ENCODE measurements around the gene LAMC3.

LAMC3 gene

GRCh38 chr9:131036071-131036470 is 27.1 kb downstream of the LAMC3 start:
- H2AFZ ChIP-seq (ENCODE audit: low read depth): no peak overlapping the region
- TF ChIP-seq CTCF (conservative IDR thresholded peaks at IDR 0.05; ENCODE audit: low read depth, low read length): no peak
- H3K79me2 ChIP-seq (ENCODE audit: insufficient read depth, low read depth): no peaks in the 10 kb centered on the region
- H3K4me1 ChIP-seq (ENCODE audit: low read depth, poor library complexity, severe bottlenecking): no peaks in the 10 kb centered on the region
- peaks cover 97% of the 10 kb centered on the region for H3K27me3 ChIP-seq (ENCODE audit: insufficient read depth, low read depth)
- no peak overlapping the region for H3K27ac ChIP-seq
- no peaks in the 10 kb centered on the region for H4K20me1 ChIP-seq (ENCODE audit: insufficient read depth)
- H3K9ac ChIP-seq: no peak overlapping the region
- H3K36me3 ChIP-seq (ENCODE audit: insufficient read depth): no peaks in the 10 kb centered on the region
- H3K4me2 ChIP-seq: no peak overlapping the region
- H3K4me3 ChIP-seq (IDR thresholded peaks at IDR 0.05; ENCODE audit: insufficient read depth, low read depth, low read length): no peak overlapping the region

- peaks cover 97% of the 10 kb centered on the region for H3K27me3 ChIP-seq (ENCODE audit: insufficient read depth, low read depth)
- H3K4me3 ChIP-seq (IDR thresholded peaks at IDR 0.05; ENCODE audit: insufficient read depth, low read depth, low read length): no peak overlapping the region
- H3K9ac ChIP-seq: no peak overlapping the region
- H3K4me2 ChIP-seq: no peak overlapping the region
- H3K79me2 ChIP-seq (ENCODE audit: insufficient read depth, low read depth): no peaks in the 10 kb centered on the region
- no peak overlapping the region for H3K27ac ChIP-seq
- TF ChIP-seq CTCF (conservative IDR thresholded peaks at IDR 0.05; ENCODE audit: low read depth, low read length): no peak
- no peak overlapping the region for H2AFZ ChIP-seq (ENCODE audit: low read depth)
- no peaks in the 10 kb centered on the region for H4K20me1 ChIP-seq (ENCODE audit: insufficient read depth)
- no peaks in the 10 kb centered on the region for H3K4me1 ChIP-seq (ENCODE audit: low read depth, poor library complexity, severe bottlenecking)
- H3K36me3 ChIP-seq (ENCODE audit: insufficient read depth): no peaks in the 10 kb centered on the region
Observed at GRCh38 chr9:131036529-131037334, 27.8 kb downstream of the LAMC3 start.

GRCh38 chr9:131037335-131038255 is 28.6 kb downstream of the LAMC3 start:
- H3K27ac ChIP-seq: no peak overlapping the region
- H3K4me3 ChIP-seq (IDR thresholded peaks at IDR 0.05; ENCODE audit: insufficient read depth, low read depth, low read length): no peak overlapping the region
- no peak overlapping the region for H3K4me2 ChIP-seq
- H3K36me3 ChIP-seq (ENCODE audit: insufficient read depth): no peaks in the 10 kb centered on the region
- no peak for TF ChIP-seq CTCF (conservative IDR thresholded peaks at IDR 0.05; ENCODE audit: low read depth, low read length)
- H3K9ac ChIP-seq: no peak overlapping the region
- H3K4me1 ChIP-seq (ENCODE audit: low read depth, poor library complexity, severe bottlenecking): no peaks in the 10 kb centered on the region
- H2AFZ ChIP-seq (ENCODE audit: low read depth): no peak overlapping the region
- peaks cover 94% of the 10 kb centered on the region for H3K27me3 ChIP-seq (ENCODE audit: insufficient read depth, low read depth)
- no peaks in the 10 kb centered on the region for H3K79me2 ChIP-seq (ENCODE audit: insufficient read depth, low read depth)
- no peaks in the 10 kb centered on the region for H4K20me1 ChIP-seq (ENCODE audit: insufficient read depth)

DNA sequence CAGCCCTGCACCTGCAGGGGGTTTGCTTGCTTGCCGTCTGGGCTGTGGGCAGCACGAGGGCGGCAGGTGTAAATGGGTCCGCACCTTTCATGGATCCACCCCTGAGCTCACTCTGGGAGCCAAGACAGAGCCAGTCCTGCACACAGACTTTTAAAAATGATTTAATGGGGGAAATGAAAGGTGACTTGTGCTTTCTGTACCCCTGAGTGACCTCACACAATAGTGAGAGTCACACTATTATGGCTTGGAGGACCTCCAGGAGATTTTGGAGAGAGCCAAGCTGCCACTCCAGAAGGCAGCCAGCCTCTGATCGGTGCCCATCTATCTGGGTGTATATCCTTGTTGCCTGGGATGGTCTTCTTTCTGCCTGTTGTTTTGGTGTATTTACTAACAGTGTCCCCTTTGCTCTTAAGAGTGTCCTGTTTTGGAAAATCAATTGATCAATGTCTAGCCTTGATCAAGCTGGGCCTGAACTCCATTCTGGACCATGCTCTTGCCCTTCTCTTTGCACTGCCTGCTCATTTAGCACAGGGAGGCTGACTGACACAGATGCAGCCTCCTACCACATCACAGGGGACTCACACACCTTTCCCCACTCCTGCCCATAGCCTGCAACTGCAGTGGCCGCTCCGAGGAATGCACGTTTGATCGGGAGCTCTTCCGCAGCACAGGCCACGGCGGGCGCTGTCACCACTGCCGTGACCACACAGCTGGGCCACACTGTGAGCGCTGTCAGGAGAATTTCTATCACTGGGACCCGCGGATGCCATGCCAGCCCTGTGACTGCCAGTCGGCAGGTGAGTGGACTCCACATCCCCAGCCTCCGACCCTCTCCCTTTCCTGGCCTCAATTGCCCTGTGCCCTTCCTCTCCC is 29.5 kb downstream of the LAMC3 start:
- Histone ChIP-seq H3K4me3 (IDR thresholded peaks at IDR 0.05; ENCODE audit: insufficient read depth, low read depth, low read length) (no peak overlapping the region), H3K36me3 (ENCODE audit: insufficient read depth) (no peaks in the 10 kb centered on the region), H3K27ac (no peak overlapping the region), H3K9ac (no peak overlapping the region), H3K79me2 (ENCODE audit: insufficient read depth, low read depth) (no peaks in the 10 kb centered on the region), H2AFZ (ENCODE audit: low read depth) (no peak overlapping the region), H3K4me2 (no peak overlapping the region), H3K27me3 (ENCODE audit: insufficient read depth, low read depth) (peaks cover 95% of the 10 kb centered on the region), H3K4me1 (ENCODE audit: low read depth, poor library complexity, severe bottlenecking) (no peaks in the 10 kb centered on the region), H4K20me1 (ENCODE audit: insufficient read depth) (no peaks in the 10 kb centered on the region)
- TF ChIP-seq CTCF (conservative IDR thresholded peaks at IDR 0.05; ENCODE audit: low read depth, low read length): no peak

Data from KMS-11 (cell line).